Stomach (tissue), 4 donors: Measurements from ENCODE around the gene TMEM107.

ENCODE experiments used
- CTCF ChIP-seq, 7 experiments: fragments of 450-650 bp in 4 of 7; fragments of 200-600 bp in 3 of 7; sonication (generic) in 3 of 7; IDR thresholded peaks; one replicate each; pipeline ENCODE4 v1.5.1; 2016 to 2019; ENCODE audit warnings: antibody characterized with exemption in 7 of 7, control low read depth in 2 of 7, mild to moderate bottlenecking in 1 of 7
- EP300 ChIP-seq: sonication (generic); formaldehyde crosslinking; IDR thresholded peaks from one replicate; pipeline ENCODE4 v1.6.1; 2017; ENCODE audit warnings: antibody characterized with exemption
- POLR2A ChIP-seq, 4 donors: fragments of 450-650 bp; IDR thresholded peaks; one replicate each; pipeline ENCODE4 v1.6.1; 2016; ENCODE audit warnings: antibody characterized with exemption in 4 of 4, control low read depth in 2 of 4, mild to moderate bottlenecking in 1 of 4, moderate library complexity in 1 of 4
- POLR2AphosphoS5 ChIP-seq, 3 donors: sonication (generic); formaldehyde crosslinking; IDR thresholded peaks; one replicate each; pipeline ENCODE4 v1.6.1; 2016; ENCODE audit warnings: antibody characterized with exemption in 3 of 3

- no peak for TF ChIP-seq POLR2AphosphoS5 (IDR thresholded peaks at IDR 0.05)
- no peak for TF ChIP-seq CTCF (IDR thresholded peaks at IDR 0.05)
- no peak for TF ChIP-seq POLR2A (IDR thresholded peaks at IDR 0.05)
- no peak for TF ChIP-seq EP300
Observed at GRCh38 chr17:8133399-8133798, 42.8 kb downstream of the TMEM107 start.
